HCT116 (cell line): Measurements from ENCODE around the gene RPS6KL1. TPM values are rescaled to one million over a fixed set of nuclear protein-coding genes. Genes with fewer than 3 reads are reported as not detected.

Experiments used
- ATAC-seq: fragments of 200-7000 bp; cut with Tn5 transposase; 2 replicates; pipeline ENCODE4 v1.9.1; 2020; ENCODE audit warnings: mild to moderate bottlenecking, moderate library complexity
- BruUV-seq: library from RNA; stranded (reverse); fragments of 400-500 nt; replicated peaks from 2 replicates; lab custom pipeline; 2021; lab: Mats Ljungman, UMichigan
- CTCF ChIA-PET: fragments of 300-600 bp; sonication (Branson Sonifier 250); formaldehyde crosslinking; loops from one replicate; lab custom pipeline; 2021; ENCODE audit warnings: antibody characterized with exemption; lab: Charles Lee
- POLR2A ChIA-PET: fragments of 300-600, 350-600 bp; sonication (Branson Sonifier 250); formaldehyde crosslinking; loops from one replicate; lab custom pipeline; 2021; ENCODE audit warnings: antibody characterized with exemption; lab: Charles Lee
- RAD21 ChIA-PET, 2 experiments: fragments of 300-600 bp; sonication (Branson Sonifier 250); formaldehyde crosslinking; loops; one replicate each; lab custom pipeline; 2023; ENCODE audit warnings: low total read pairs in 2 of 2; ENCODE audit not compliant: uncharacterized antibody in 2 of 2, unreplicated experiment in 2 of 2, low non-redundant PET in 1 of 2; lab: Charles Lee
- DNase-seq: peaks from one replicate; pipeline ENCODE4 v3.0.0-alpha.2; 2010; ENCODE audit warnings: low read depth, low spot score
- H2AFZ ChIP-seq: fragments of 200-600 bp; shearing (Covaris generic), sonication (generic); 2 replicates; pipeline ENCODE4 v1.6.1; 2017; ENCODE audit warnings: low read depth, mixed run types, mixed read lengths, antibody characterized with exemption, low read length; ENCODE audit not compliant: poor library complexity, severe bottlenecking
- H3K27ac ChIP-seq: 2 replicates; pipeline ENCODE4 v1.5.1; 2012; ENCODE audit warnings: low read depth, low read length
- H3K27me3 ChIP-seq: fragments of 200-600 bp; sonication (generic); 2 replicates; pipeline ENCODE4 v1.6.1; 2016; ENCODE audit warnings: mixed run types, low read length, mixed read lengths; ENCODE audit not compliant: insufficient read depth
- H3K36me3 ChIP-seq, 2 experiments: fragments of 200-500 bp in 1 of 2; fragments of 200-600 bp in 1 of 2; sonication (Bioruptor generic) in 1 of 2; sonication (generic) in 1 of 2; 2 replicates each; pipeline versions ENCODE4 v1.5.1 to v1.6.1; 2014 to 2016; ENCODE audit warnings: low read length in 2 of 2, inconsistent platforms in 1 of 2, mixed read lengths in 1 of 2, mixed run types in 1 of 2; ENCODE audit not compliant: insufficient read depth in 2 of 2, control insufficient read depth in 1 of 2
- H3K4me1 ChIP-seq, 2 experiments: fragments of 200-600 bp in 1 of 2; sonication (generic) in 1 of 2; 2 replicates each; pipeline versions ENCODE4 v1.5.1 to v1.6.1; 2012 to 2017; ENCODE audit warnings: low read length in 2 of 2, inconsistent platforms in 1 of 2, mild to moderate bottlenecking in 1 of 2, mixed read lengths in 1 of 2, mixed run types in 1 of 2, moderate library complexity in 1 of 2; ENCODE audit not compliant: insufficient read depth in 2 of 2, control insufficient read depth in 1 of 2
- H3K4me2 ChIP-seq: fragments of 200-600 bp; sonication (generic); 2 replicates; pipeline ENCODE4 v1.6.1; 2017; ENCODE audit warnings: mixed run types, low read length, mixed read lengths
- H3K4me3 ChIP-seq, 2 experiments: fragments of 200-600 bp in 1 of 2; sonication (generic) in 1 of 2; replicated peaks in 1 of 2; 2 replicates each; pipeline ENCODE4 v1.5.1; 2011 to 2016; ENCODE audit warnings: low read length in 2 of 2, control low read depth in 1 of 2, low read depth in 1 of 2, mild to moderate bottlenecking in 1 of 2, mixed read lengths in 1 of 2, mixed run types in 1 of 2
- H3K79me2 ChIP-seq: fragments of 200-600 bp; sonication (generic); 2 replicates; pipeline ENCODE4 v1.6.1; 2017; ENCODE audit warnings: mild to moderate bottlenecking, mixed run types, low read length, moderate library complexity, mixed read lengths; ENCODE audit not compliant: insufficient read depth
- H3K9ac ChIP-seq: fragments of 200-600 bp; sonication (generic); 2 replicates; pipeline ENCODE4 v1.6.1; 2016; ENCODE audit warnings: low read length, mixed read lengths
- H3K9me2 ChIP-seq: fragments of 200-600 bp; sonication (generic), shearing (Covaris generic); 2 replicates; pipeline ENCODE4 v1.6.1; 2017; ENCODE audit warnings: mixed run types, mild to moderate bottlenecking, moderate library complexity; ENCODE audit not compliant: insufficient read depth
- H3K9me3 ChIP-seq, 2 experiments: fragments of 200-500 bp in 1 of 2; fragments of 200-600 bp in 1 of 2; sonication (Bioruptor generic) in 1 of 2; sonication (generic) in 1 of 2; 2 replicates each; pipeline ENCODE4 v1.6.1; 2014 to 2017; ENCODE audit warnings: low read length in 2 of 2, mixed read lengths in 2 of 2, inconsistent platforms in 1 of 2, low read depth in 1 of 2, mild to moderate bottlenecking in 1 of 2, mixed run types in 1 of 2, moderate library complexity in 1 of 2; ENCODE audit not compliant: control insufficient read depth in 1 of 2, insufficient read depth in 1 of 2
- H4K20me1 ChIP-seq: fragments of 200-600 bp; sonication (generic), shearing (Covaris generic); 2 replicates; pipeline ENCODE4 v1.6.1; 2017; ENCODE audit warnings: mixed run types, mild to moderate bottlenecking, moderate library complexity; ENCODE audit not compliant: insufficient read depth
- ATF3 ChIP-seq: IDR thresholded peaks from 2 replicates; pipeline ENCODE4 v1.6.1; 2012
- CBX3 ChIP-seq: IDR thresholded peaks from 2 replicates; pipeline ENCODE4 v1.6.1; 2012; ENCODE audit warnings: low read depth
- CEBPB ChIP-seq: IDR thresholded peaks from 2 replicates; pipeline ENCODE4 v1.6.1; 2012; ENCODE audit warnings: low read depth
- CTCF ChIP-seq, 3 experiments: fragments of 200-600 bp in 1 of 3; sonication (generic) in 1 of 3; IDR thresholded peaks in 2 of 3; conservative IDR thresholded peaks in 1 of 3; 2 replicates each; pipeline ENCODE4 v1.5.1; 2012 to 2017; ENCODE audit warnings: low read depth in 2 of 3, low read length in 2 of 3, antibody characterized with exemption in 1 of 3, borderline replicate concordance in 1 of 3, control low read depth in 1 of 3, mild to moderate bottlenecking in 1 of 3, mixed read lengths in 1 of 3, mixed run types in 1 of 3, moderate library complexity in 1 of 3; ENCODE audit not compliant: insufficient read depth in 1 of 3
- EGR1 ChIP-seq: IDR thresholded peaks from 2 replicates; pipeline ENCODE4 v1.6.1; 2012; ENCODE audit warnings: low read depth
- FOSL1 ChIP-seq: IDR thresholded peaks from 2 replicates; pipeline ENCODE4 v1.6.1; 2012; ENCODE audit warnings: low read depth
- JUND ChIP-seq: IDR thresholded peaks from 2 replicates; pipeline ENCODE4 v1.6.1; 2012
- POLR2AphosphoS5 ChIP-seq: IDR thresholded peaks from 2 replicates; pipeline ENCODE4 v1.6.1; 2011; ENCODE audit warnings: mild to moderate bottlenecking, low read depth, low read length, moderate library complexity
- RAD21 ChIP-seq: IDR thresholded peaks from 2 replicates; pipeline ENCODE4 v1.6.1; 2012; ENCODE audit warnings: low read depth, mild to moderate bottlenecking
- REST ChIP-seq: IDR thresholded peaks from 2 replicates; pipeline ENCODE4 v1.6.1; 2012; ENCODE audit warnings: low read depth
- SP1 ChIP-seq: IDR thresholded peaks from 2 replicates; pipeline ENCODE4 v1.6.1; 2012; ENCODE audit warnings: low read depth
- TCF7L2 ChIP-seq: IDR thresholded peaks from 2 replicates; pipeline ENCODE4 v1.7.0; 2011; ENCODE audit warnings: borderline replicate concordance, inconsistent platforms; ENCODE audit not compliant: insufficient read depth, insufficient read length; ENCODE audit errors: extremely low read depth
- ZFX ChIP-seq: fragments of 450-650 bp; IDR thresholded peaks from 2 replicates; pipeline ENCODE4 v1.6.1; 2017
- ZNF274 ChIP-seq: fragments of 200-500 bp; sonication (Bioruptor generic); IDR thresholded peaks from 2 replicates; pipeline ENCODE4 v1.6.1; 2014; ENCODE audit warnings: mild to moderate bottlenecking, low read depth, low read length, inconsistent platforms
- intact Hi-C: fragments of 100-400 bp; cut with micrococcal nuclease; formaldehyde crosslinking; loops from 2 replicates; pipeline ENCODE4 v1.10.0; 2022
- total RNA-seq: library from RNA; stranded (reverse); gene quantifications from one replicate; pipeline ENCODE4 v1.2.1, GENCODE V29; 2021; ENCODE audit not compliant: unreplicated experiment
- TF ChIP-seq, protein P1 (sequence below): IDR thresholded peaks from 2 replicates; pipeline ENCODE4 v1.6.1; 2012

RPS6KL1 gene
- total RNA-seq, 1 experiment from 2014 or later, result 6.7 TPM

DNA sequence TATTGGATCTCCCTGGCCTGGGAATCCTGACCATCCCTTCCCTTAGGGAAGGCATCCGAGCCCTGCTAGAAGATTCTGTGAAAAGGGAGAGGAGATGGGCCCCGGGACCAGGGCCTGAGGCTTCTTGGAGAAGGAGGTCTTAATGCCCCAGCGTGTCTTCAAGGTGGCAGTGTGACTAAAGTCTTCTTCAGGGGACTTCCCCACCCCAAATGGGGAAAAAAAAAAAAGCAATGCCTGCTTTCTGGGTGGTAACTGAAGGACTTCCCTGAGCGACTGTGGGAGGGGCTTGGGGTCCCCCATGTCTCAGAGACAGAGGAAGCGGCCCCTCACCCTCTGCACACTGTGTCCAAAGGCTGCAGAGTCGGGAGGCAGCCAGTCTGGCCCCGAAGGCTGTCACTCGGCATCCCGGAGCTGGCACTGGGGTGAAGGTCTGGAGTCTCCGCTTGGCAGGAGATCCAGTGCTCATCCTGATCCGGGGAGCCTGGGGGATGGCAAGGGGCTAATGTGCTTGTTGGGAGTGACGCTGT lies 40.2 kb upstream of the RPS6KL1 start:
- CTCF ChIA-PET, result interaction anchor here (1.6 kb wide), 1 partner anchor 17 kb away, joined by 4 read pairs; no protein-coding TSS in a partner anchor
- POLR2A ChIA-PET, result no interaction called here

More for the DNA sequence above, 40.2 kb upstream of the RPS6KL1 start:
- RAD21 ChIA-PET, result no interaction called here
- H3K4me2 ChIP-seq, result no peak overlapping the region
- H3K4me1 ChIP-seq, result no peaks in the 10 kb centered on the region
- no peaks in the 10 kb centered on the region for H3K9me2 ChIP-seq
- no peak overlapping the region for H3K27ac ChIP-seq
- BruUV-seq, result no TSS peak
- H3K9me3 ChIP-seq, result no peaks in the 10 kb centered on the region
- H3K36me3 ChIP-seq, result no peaks in the 10 kb centered on the region
- no peak for DNase-seq
- no peak overlapping the region for H3K9ac ChIP-seq
- no peaks in the 10 kb centered on the region for H4K20me1 ChIP-seq
- H3K27me3 ChIP-seq, result no peaks in the 10 kb centered on the region
- ATAC-seq, result no peak
- H3K79me2 ChIP-seq, result no peaks in the 10 kb centered on the region
- H3K4me3 ChIP-seq, result no peak overlapping the region
- TF ChIP-seq CEBPB (no peak), RAD21 (no peak), ZNF274 (no peak), CTCF (IDR thresholded peaks at IDR 0.05 in 2 of 3, conservative IDR thresholded peaks at IDR 0.05 in 1 of 3; ENCODE audit: borderline replicate concordance in 1 of 3, insufficient read depth in 1 of 3, low read depth in 2 of 3, low read length in 2 of 3) (no peak), CBX3 (no peak), ATF3 (no peak), REST (no peak), EGR1 (no peak), POLR2AphosphoS5 (no peak), TCF7L2 (no peak), SP1 (no peak), ZFX (no peak), FOSL1 (no peak), JUND (no peak)
- TF ChIP-seq, protein P1, sequence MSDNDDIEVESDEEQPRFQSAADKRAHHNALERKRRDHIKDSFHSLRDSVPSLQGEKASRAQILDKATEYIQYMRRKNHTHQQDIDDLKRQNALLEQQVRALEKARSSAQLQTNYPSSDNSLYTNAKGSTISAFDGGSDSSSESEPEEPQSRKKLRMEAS, result no peak
- intact Hi-C loops, result no loop called here
- no peak overlapping the region for H2AFZ ChIP-seq
